Spleen (tissue), 7 donors: Measurements from ENCODE around the gene RASSF4.

Experiments used
- CTCF ChIP-seq, 11 experiments: fragments of 200-600 bp in 7 of 11; fragments of 450-650 bp in 4 of 11; sonication (generic) in 4 of 11; IDR thresholded peaks in 8 of 11; conservative IDR thresholded peaks in 3 of 11; 1 replicate in 7 of 11; 2 replicates in 4 of 11; pipeline versions ENCODE4 v1.4.0 to v1.8.0; 2016 to 2021; ENCODE audit warnings: antibody characterized with exemption in 11 of 11, inconsistent platforms in 4 of 11, mild to moderate bottlenecking in 1 of 11
- POLR2A ChIP-seq, 3 donors: fragments of 450-650 bp; IDR thresholded peaks; one replicate each; pipeline ENCODE4 v1.5.1; 2017; ENCODE audit warnings: antibody characterized with exemption in 3 of 3, mild to moderate bottlenecking in 1 of 3
- POLR2AphosphoS5 ChIP-seq, 3 donors: sonication (generic); formaldehyde crosslinking; IDR thresholded peaks; one replicate each; pipeline ENCODE4 v1.5.1; 2017; ENCODE audit warnings: antibody characterized with exemption in 3 of 3
- donor health status: DM: no; HTN: no; CAD: no; lungs with moderate emphysema.
- donor health status: DM: no; HTN: no; CAD: no.
- donor health status: DM: no; HTN: no; CAD: no.

GRCh38 chr10:45001381-45002148 lies 42.0 kb downstream of the RASSF4 start:
- TF ChIP-seq CTCF (IDR thresholded peaks at IDR 0.05 in 8 of 11, conservative IDR thresholded peaks at IDR 0.05 in 3 of 11) (peak in 6 of 11 experiments; percentile 16 to 32 (median 22)), POLR2A (IDR thresholded peaks at IDR 0.05) (peak in 1 of 3 donors; percentile 19), POLR2AphosphoS5 (IDR thresholded peaks at IDR 0.05) (peak in 2 of 3 donors; percentile 50 to 63)
